Measurements from ENCODE around the gene SAMD9L. TPM values are rescaled to one million over a fixed set of nuclear protein-coding genes. Genes with fewer than 3 reads are reported as not detected.

Gene SAMD9L
- total and polyA plus RNA-seq, 11 donors = 2.1 to 38.3 (median 4.7) TPM

DNA sequence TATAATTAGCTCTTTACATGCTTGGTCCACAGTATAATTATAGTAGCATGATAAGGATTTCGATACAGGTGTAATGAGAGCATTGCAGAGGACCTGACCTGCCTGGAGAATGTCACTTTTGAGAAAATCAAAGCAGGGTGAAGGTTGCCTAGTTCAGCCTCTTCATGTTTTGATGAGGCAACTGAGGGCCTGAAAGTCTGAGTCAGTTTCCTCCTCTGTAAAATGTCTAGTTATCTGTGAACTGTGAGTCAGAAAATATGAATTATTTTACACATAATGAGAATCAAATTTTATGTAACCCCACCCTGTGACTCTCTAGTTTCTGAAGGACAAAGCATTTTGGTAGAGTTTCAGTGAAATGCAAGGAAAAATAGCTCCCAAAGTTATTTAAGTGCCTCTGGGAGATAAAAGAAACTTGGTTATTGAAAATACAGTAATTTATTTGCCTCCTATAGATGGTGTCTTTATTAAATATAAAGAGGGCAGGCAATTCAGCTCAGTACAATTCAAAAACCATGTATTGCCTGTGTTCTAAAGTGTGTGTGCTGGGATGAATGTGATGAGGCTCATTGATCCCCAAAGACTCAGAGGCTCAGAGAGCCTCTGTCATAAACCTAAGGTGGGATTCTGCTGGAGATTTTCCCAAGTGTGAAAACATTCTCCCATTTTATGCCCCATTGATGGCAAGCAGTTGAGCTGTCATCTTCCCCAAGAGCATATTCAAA, 37.3 kb upstream of the SAMD9L start:
- no peak for ATAC-seq
- Histone ChIP-seq H3K27ac (no peak overlapping the region), H3K4me3 (no peak overlapping the region), H3K27me3 (peaks cover 0 to 14% (median 0%) of the 10 kb centered on the region in 9 donors), H3K9me3 (no peaks in the 10 kb centered on the region), H3K36me3 (no peaks in the 10 kb centered on the region), H3K4me1 (no peaks in the 10 kb centered on the region)
- no peak for DNase-seq
- intact Hi-C loops (cut with DNase I) = no loop called here
- no peak for TF ChIP-seq POLR2A (IDR thresholded peaks at IDR 0.05)
- TF ChIP-seq CTCF (IDR thresholded peaks at IDR 0.05) = no peak
- 23 to 35% (median 26%) methylated on average over 1 of the region's 1 CpG for WGBS, 4 donors

GRCh38 chr7:93179173-93179572, 31.0 kb upstream of the SAMD9L start:
- no peaks in the 10 kb centered on the region for H3K36me3 ChIP-seq
- intact Hi-C loops (cut with DNase I) = no loop called here
- ATAC-seq (no peak), DNase-seq (no peak)
- H3K27me3 ChIP-seq = peaks cover 0 to 7% (median 0%) of the 10 kb centered on the region in 9 donors
- H3K4me3 ChIP-seq = no peak overlapping the region
- no peaks in the 10 kb centered on the region for H3K4me1 ChIP-seq
- H3K27ac ChIP-seq = no peak overlapping the region
- no peaks in the 10 kb centered on the region for H3K9me3 ChIP-seq
- TF ChIP-seq CTCF (IDR thresholded peaks at IDR 0.05) = no peak
- no peak for TF ChIP-seq POLR2A (IDR thresholded peaks at IDR 0.05)

GRCh38 chr7:93178213-93178612, 30.0 kb upstream of the SAMD9L start:
- Histone ChIP-seq H3K36me3 (no peaks in the 10 kb centered on the region), H3K4me3 (no peak overlapping the region), H3K27me3 (peaks cover 0 to 3% (median 0%) of the 10 kb centered on the region in 9 donors), H3K9me3 (no peaks in the 10 kb centered on the region), H3K27ac (no peak overlapping the region), H3K4me1 (no peaks in the 10 kb centered on the region)
- 17 to 28% (median 24%) methylated on average over 3 of the region's 3 CpGs for WGBS, 4 donors
- intact Hi-C loops (cut with DNase I) = no loop called here
- TF ChIP-seq CTCF (IDR thresholded peaks at IDR 0.05) (peak in 2 of 12 donors; percentile 18 to 19), POLR2A (IDR thresholded peaks at IDR 0.05) (no peak)
- no peak for DNase-seq
- ATAC-seq = no peak

- Histone ChIP-seq H3K36me3 (no peaks in the 10 kb centered on the region), H3K4me3 (no peak overlapping the region), H3K9me3 (peaks cover 0 to 8% (median 4%) of the 10 kb centered on the region in 12 donors), H3K27me3 (no peaks in the 10 kb centered on the region), H3K27ac (no peak overlapping the region), H3K4me1 (no peaks in the 10 kb centered on the region)
- no peak for ATAC-seq
- TF ChIP-seq POLR2A (IDR thresholded peaks at IDR 0.05) = no peak
- no peak for TF ChIP-seq CTCF (IDR thresholded peaks at IDR 0.05)
- intact Hi-C loops (cut with DNase I) = no loop called here
- DNase-seq = no peak
- 54 to 62% (median 60%) methylated on average over 2 of the region's 2 CpGs for WGBS, 4 donors
Observed at GRCh38 chr7:93176992-93177580, 28.9 kb upstream of the SAMD9L start.

Data from heart left ventricle (tissue), 16 donors.